Ovary (tissue), 3 donors: ENCODE results near the gene ZNF736.
"Not testable (repeated sequence)": the region's sequence is repeated elsewhere in the genome, so short reads cannot be mapped to it uniquely, and the experiment has no call there.

Experiments used
- POLR2A ChIP-seq: fragments of 450-650 bp; IDR thresholded peaks from one replicate; pipeline ENCODE4 v1.6.1; 2017; ENCODE audit warnings: antibody characterized with exemption, mild to moderate bottlenecking, moderate library complexity
- TF ChIP-seq, protein P1 (sequence below), 3 donors: fragments of 450-650 bp in 2 of 3; fragments of 200-600 bp in 1 of 3; IDR thresholded peaks; one replicate each; pipeline versions ENCODE4 v1.5.1 to v1.8.0; 2016 to 2022; ENCODE audit warnings: antibody characterized with exemption in 3 of 3, mild to moderate bottlenecking in 1 of 3
- donor health status: DM: no; HTN: no; CAD: no.

GRCh38 chr7:64297418-64297817 is 16.3 kb upstream of the ZNF736 start:
- TF ChIP-seq, protein P1, sequence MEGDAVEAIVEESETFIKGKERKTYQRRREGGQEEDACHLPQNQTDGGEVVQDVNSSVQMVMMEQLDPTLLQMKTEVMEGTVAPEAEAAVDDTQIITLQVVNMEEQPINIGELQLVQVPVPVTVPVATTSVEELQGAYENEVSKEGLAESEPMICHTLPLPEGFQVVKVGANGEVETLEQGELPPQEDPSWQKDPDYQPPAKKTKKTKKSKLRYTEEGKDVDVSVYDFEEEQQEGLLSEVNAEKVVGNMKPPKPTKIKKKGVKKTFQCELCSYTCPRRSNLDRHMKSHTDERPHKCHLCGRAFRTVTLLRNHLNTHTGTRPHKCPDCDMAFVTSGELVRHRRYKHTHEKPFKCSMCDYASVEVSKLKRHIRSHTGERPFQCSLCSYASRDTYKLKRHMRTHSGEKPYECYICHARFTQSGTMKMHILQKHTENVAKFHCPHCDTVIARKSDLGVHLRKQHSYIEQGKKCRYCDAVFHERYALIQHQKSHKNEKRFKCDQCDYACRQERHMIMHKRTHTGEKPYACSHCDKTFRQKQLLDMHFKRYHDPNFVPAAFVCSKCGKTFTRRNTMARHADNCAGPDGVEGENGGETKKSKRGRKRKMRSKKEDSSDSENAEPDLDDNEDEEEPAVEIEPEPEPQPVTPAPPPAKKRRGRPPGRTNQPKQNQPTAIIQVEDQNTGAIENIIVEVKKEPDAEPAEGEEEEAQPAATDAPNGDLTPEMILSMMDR (IDR thresholded peaks at IDR 0.05): not testable (repeated sequence)
- TF ChIP-seq POLR2A: not testable (repeated sequence)
